ENCODE measurements around the gene CDC42EP1. TPM values are rescaled to one million over a fixed set of nuclear protein-coding genes. Genes with fewer than 3 reads are reported as not detected.

The CDC42EP1 gene
- total and polyA plus RNA-seq, 2 donors (not counting 1 experiment from before 2014, with no cell fraction given) = 0.22 TPM; not detected in 1

GRCh38 chr22:37575490-37576003 is 15.3 kb downstream of the CDC42EP1 start:
- H3K27ac ChIP-seq (ENCODE audit: low read length in 2 of 2) = no peak overlapping the region
- H3K4me3 Mint-ChIP-seq = no peak overlapping the region
- H3K9me3 Mint-ChIP-seq (ENCODE audit: insufficient read depth) = no peaks in the 10 kb centered on the region
- ATAC-seq (ENCODE audit: low read depth) = no peak
- peaks cover 8 to 11% of the 10 kb centered on the region in 2 donors for H3K4me1 ChIP-seq (ENCODE audit: control insufficient read depth in 2 of 2, insufficient read depth in 2 of 2, low read length in 2 of 2)
- H3K4me3 ChIP-seq (ENCODE audit: control extremely low read depth in 1 of 5, extremely low read depth in 1 of 5, insufficient read depth in 1 of 5, low read depth in 2 of 5, low read length in 4 of 5) = no peak overlapping the region
- POLR2A ChIA-PET = no interaction called here
- H4K20me1 ChIP-seq (ENCODE audit: control insufficient read depth, insufficient read depth, low read length, poor library complexity, severe bottlenecking) = no peaks in the 10 kb centered on the region
- H3K27me3 Mint-ChIP-seq = peaks cover 13% of the 10 kb centered on the region
- H3K9ac ChIP-seq (ENCODE audit: low read length) = no peak overlapping the region
- peaks cover 5% of the 10 kb centered on the region for H3K4me1 Mint-ChIP-seq
- H3K27me3 ChIP-seq (replicated peaks in 1 of 4; ENCODE audit: control extremely low read depth in 1 of 4, control insufficient read depth in 3 of 4, insufficient read depth in 4 of 4, low read length in 3 of 4) = no peaks in the 10 kb centered on the region
- TF ChIP-seq EZH2 (IDR thresholded peaks at IDR 0.05; ENCODE audit: borderline replicate concordance, insufficient read depth, low read depth, low read length, poor library complexity, severe bottlenecking) = no peak
- no peak for TF ChIP-seq CTCF (IDR thresholded peaks at IDR 0.05)
- H3K4me2 ChIP-seq (replicated peaks; ENCODE audit: low read depth, low read length, poor library complexity, severe bottlenecking) = no peak overlapping the region
- CTCF ChIA-PET = interaction anchor here (1.5 to 3.4 kb wide), 3 partner anchors 11 to 31 kb away, joined by 4 to 10 read pairs (median 6); no protein-coding TSS in a partner anchor
- no peaks in the 10 kb centered on the region for H3K9me3 ChIP-seq (ENCODE audit: control extremely low read depth in 1 of 3, control insufficient read depth in 2 of 3, insufficient read depth in 1 of 3, low read length in 2 of 3)
- no peak overlapping the region for H2AFZ ChIP-seq (ENCODE audit: insufficient read depth, low read depth, low read length, poor library complexity, severe bottlenecking)
- 91% methylated on average over 9 of the region's 10 CpGs for WGBS (ENCODE audit: insufficient coverage)
- no peak for DNase-seq
- H3K27ac Mint-ChIP-seq = no peak overlapping the region
- intact Hi-C loops (cut with micrococcal nuclease) = no loop called here
- no peaks in the 10 kb centered on the region for H3K36me3 ChIP-seq (replicated peaks in 1 of 2; ENCODE audit: control extremely low read depth in 1 of 2, control insufficient read depth in 1 of 2, extremely low read depth in 1 of 2, insufficient read depth in 2 of 2, low read length in 1 of 2)
- H3K79me2 ChIP-seq (ENCODE audit: control insufficient read depth, insufficient read depth, low read length) = no peaks in the 10 kb centered on the region

- no peak for DNase-seq
- Histone ChIP-seq H3K27me3 (replicated peaks in 1 of 4; ENCODE audit: control extremely low read depth in 1 of 4, control insufficient read depth in 3 of 4, insufficient read depth in 4 of 4, low read length in 3 of 4) (peaks cover 0 to 4% (median 1%) of the 10 kb centered on the region in 4 experiments), H2AFZ (ENCODE audit: insufficient read depth, low read depth, low read length, poor library complexity, severe bottlenecking) (no peak overlapping the region), H3K4me1 (ENCODE audit: control insufficient read depth in 2 of 2, insufficient read depth in 2 of 2, low read length in 2 of 2) (peaks cover 16 to 22% of the 10 kb centered on the region in 2 donors), H3K4me2 (replicated peaks; ENCODE audit: low read depth, low read length, poor library complexity, severe bottlenecking) (no peak overlapping the region), H3K9ac (ENCODE audit: low read length) (no peak overlapping the region), H3K9me3 (ENCODE audit: control extremely low read depth in 1 of 3, control insufficient read depth in 2 of 3, insufficient read depth in 1 of 3, low read length in 2 of 3) (no peaks in the 10 kb centered on the region), H4K20me1 (ENCODE audit: control insufficient read depth, insufficient read depth, low read length, poor library complexity, severe bottlenecking) (no peaks in the 10 kb centered on the region), H3K27ac (ENCODE audit: low read length in 2 of 2) (no peak overlapping the region), H3K4me3 (ENCODE audit: control extremely low read depth in 1 of 5, extremely low read depth in 1 of 5, insufficient read depth in 1 of 5, low read depth in 2 of 5, low read length in 4 of 5) (no peak overlapping the region), H3K36me3 (replicated peaks in 1 of 2; ENCODE audit: control extremely low read depth in 1 of 2, control insufficient read depth in 1 of 2, extremely low read depth in 1 of 2, insufficient read depth in 2 of 2, low read length in 1 of 2) (no peaks in the 10 kb centered on the region), H3K79me2 (ENCODE audit: control insufficient read depth, insufficient read depth, low read length) (no peaks in the 10 kb centered on the region)
- ChIA-PET POLR2A (no interaction called here), CTCF (no interaction called here)
- WGBS (ENCODE audit: insufficient coverage) = 85% methylated on average over 4 of the region's 5 CpGs
- Mint-ChIP-seq H3K4me1 (peaks cover 6% of the 10 kb centered on the region), H3K27ac (no peak overlapping the region), H3K9me3 (ENCODE audit: insufficient read depth) (no peaks in the 10 kb centered on the region), H3K4me3 (no peak overlapping the region), H3K27me3 (peaks cover 16% of the 10 kb centered on the region)
- intact Hi-C loops (cut with micrococcal nuclease) = no loop called here
- ATAC-seq (ENCODE audit: low read depth) = no peak
- TF ChIP-seq EZH2 (IDR thresholded peaks at IDR 0.05; ENCODE audit: borderline replicate concordance, insufficient read depth, low read depth, low read length, poor library complexity, severe bottlenecking) (no peak), CTCF (IDR thresholded peaks at IDR 0.05) (no peak)
Observed at GRCh38 chr22:37578002-37578401, 17.7 kb downstream of the CDC42EP1 start.
